ENCODE data around the gene ANKRD40.

The ANKRD40 gene

DNA sequence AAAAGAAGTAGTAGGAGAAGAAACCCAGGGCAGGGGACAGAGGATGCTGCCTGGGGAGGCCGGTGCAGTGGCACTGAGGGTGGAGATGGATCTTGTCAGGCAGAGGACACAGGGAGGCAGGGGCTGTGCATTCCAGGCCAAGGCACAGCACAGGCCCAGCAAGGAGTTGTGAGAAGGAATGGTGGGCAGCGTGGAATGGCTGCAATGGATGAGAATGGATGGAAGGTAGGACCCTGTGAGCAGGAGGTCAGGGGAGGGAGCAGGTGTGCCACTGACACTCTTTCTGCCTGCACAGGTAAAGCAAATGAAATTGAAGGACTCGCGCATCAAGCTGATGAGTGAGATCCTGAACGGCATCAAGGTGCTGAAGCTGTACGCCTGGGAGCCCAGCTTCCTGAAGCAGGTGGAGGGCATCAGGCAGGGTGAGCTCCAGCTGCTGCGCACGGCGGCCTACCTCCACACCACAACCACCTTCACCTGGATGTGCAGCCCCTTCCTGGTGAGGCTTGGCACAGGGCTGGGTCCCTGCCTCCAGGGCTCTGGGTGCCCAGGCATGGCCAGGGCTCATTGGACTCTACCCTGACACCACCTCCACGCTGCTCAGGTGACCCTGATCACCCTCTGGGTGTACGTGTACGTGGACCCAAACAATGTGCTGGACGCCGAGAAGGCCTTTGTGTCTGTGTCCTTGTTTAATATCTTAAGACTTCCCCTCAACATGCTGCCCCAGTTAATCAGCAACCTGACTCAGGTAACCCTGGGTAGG lies 40.3 kb downstream of the ANKRD40 start:
- no peak for DNase-seq

DNA sequence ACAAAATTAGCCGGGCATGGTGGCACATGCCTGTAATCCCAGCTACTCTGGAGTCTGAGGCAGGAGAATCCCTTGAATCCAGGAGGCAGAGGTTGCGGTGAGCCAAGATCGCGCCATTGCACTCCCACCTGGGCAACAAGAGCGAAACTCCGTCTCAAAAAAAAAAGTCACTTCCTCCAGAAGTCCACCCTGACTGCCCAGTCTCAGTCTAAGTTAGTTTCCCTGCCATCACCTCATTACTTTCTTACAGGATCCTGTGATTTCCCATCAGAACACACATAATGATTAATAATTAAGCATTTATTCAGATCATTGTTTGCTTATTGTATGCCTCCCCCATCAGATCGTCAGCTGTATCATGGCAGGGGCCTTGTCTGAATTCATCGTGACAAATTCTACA lies 41.4 kb downstream of the ANKRD40 start:
- DNase-seq = no peak

DNA sequence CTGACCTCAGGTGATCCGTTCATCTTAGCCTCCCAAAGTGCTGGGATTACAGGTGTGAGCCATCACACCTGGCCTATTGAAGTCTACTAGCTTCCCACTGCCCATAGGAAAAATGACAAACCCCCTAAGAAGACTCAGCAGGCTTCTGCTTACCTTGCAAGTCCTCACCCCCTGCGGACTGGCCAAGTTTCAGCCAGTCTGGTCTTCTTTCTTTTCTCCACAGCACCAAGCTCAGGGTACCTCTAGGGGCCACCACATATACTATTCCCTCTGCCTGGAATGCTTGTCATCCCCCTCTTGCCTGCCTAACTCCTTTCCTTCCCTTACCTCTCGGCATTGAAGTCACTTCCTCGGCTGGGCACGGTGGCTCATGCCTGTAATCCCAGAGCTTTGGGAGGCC lies 41.9 kb downstream of the ANKRD40 start:
- no peak for DNase-seq

DNA sequence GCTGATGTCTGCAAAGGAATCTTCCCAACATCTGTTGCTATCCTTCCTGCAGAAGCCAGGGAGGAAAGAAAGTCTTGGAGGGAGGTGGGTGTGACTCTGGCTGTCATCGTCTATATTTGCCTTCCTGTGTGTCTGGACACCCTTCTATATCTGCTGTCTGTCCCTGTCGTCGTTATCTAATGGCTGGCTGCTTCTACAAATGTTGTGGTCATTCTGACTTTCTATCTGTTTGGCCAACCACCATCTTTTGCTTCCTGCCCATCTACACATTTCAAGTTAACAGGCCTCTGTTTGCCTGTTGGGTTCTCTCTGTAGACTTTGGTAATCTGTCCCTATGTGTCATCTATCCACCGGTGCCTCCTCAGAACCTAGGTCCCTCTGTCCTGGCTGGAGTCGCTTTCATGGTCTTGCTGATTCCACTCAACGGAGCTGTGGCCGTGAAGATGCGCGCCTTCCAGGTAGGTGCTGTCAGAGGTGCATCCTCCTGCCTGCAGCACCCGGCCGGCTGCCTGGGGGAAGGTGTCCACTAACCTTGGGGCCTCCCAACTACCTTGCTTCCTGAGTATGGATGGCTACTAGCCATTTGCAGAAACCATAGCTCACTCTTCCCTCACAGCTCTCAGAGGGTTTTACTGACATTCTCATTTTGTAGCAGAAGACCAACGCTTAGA lies 42.8 kb downstream of the ANKRD40 start:
- no peak for DNase-seq

DNA sequence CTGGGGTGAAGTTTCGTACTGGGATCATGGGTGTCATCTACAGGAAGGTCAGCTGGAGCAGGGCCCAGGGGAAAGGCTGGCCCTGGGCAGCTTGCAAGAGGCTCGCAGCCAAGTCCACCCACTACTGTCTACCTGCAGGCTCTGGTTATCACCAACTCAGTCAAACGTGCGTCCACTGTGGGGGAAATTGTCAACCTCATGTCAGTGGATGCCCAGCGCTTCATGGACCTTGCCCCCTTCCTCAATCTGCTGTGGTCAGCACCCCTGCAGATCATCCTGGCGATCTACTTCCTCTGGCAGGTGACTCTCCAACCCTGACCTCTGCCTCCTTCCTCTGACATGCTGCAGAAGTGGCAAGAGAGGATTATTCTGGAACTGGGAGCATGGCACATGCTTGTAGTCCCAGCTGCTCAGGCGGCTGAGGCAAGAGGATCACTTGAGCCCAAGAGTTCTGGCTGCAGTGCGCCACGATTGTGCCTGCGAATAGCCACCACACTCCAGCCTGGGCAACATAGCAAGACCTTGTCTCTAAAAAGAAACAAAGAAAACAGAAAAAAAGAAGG lies 43.8 kb downstream of the ANKRD40 start:
- no peak for DNase-seq

DNA sequence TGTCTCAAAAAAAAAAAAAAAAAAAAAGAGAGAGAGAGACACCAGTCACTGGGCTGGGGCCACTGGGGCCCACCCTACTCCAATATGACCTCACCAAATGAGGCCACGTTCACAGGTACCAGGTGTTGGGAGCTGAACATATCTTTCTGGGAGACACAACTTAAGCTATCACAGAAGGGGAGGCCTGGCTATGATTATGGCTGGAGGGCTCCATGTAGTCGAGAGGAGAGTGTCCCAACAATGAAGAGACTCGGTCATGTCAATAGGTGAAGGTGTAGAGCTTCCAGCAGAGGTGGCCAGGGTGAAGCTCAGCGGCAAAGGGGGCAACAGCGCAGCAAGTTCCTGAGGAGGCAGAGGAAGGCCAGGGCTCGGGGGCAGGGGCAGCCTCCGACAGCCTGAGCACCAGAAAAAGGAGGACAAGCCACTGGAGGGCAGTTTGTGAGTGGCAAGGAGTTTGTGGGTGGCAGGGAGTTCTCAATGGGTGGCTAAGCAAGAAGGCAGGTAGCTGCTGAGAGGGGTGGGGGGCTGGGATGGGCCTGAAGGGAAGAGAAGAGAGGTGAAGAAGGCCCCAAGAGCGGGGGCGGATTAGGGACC lies 45.0 kb downstream of the ANKRD40 start:
- no peak for DNase-seq

DNA sequence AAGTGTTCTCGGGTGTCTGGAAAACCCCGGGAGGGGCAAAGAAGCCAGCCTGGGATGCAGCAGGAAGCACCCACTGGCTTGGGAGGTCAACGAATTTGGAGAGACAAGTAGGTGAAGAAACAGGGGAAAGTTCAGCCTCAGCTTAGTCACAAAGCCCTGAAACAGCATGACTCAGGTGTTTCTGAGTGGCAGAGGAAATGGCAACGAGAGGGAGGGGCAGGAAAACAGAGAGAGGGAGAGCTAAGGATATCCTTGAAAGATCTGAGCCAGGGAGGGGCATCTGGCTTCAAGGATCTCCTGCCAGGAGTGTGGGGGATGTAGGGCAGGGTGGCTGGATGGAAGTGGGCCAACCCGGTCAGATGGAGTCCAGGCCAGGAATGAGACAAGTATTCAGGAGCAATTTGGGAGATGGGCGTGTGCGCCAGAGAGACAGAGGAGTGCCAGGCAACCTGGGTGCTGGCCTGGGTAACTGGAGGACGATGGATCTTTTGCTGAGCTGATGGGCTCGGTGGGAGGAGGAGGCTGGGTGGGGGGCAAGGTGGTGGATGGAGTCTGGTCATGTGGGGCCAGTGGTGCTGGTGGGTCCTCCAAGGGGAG lies 45.8 kb downstream of the ANKRD40 start:
- DNase-seq = no peak

DNA sequence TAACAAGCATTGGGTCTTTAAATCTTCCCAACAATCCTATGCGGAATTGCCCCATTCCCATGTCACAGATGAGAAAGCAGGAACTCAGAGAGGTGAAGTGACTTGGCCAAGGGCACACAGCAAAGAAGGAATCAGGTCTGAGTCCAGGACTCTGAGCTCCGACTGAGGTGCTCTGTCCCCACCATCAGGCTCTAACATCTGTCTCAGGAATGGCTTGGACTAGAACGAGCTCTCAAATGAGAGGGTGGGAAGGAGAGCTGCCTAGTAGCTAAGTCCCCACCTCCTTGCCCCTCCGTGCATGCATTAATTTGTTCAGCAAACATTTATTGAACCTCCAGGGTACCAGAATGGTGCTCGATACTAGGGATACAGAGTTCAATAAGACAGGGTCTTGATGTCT lies 46.4 kb downstream of the ANKRD40 start:
- no peak for DNase-seq

DNA sequence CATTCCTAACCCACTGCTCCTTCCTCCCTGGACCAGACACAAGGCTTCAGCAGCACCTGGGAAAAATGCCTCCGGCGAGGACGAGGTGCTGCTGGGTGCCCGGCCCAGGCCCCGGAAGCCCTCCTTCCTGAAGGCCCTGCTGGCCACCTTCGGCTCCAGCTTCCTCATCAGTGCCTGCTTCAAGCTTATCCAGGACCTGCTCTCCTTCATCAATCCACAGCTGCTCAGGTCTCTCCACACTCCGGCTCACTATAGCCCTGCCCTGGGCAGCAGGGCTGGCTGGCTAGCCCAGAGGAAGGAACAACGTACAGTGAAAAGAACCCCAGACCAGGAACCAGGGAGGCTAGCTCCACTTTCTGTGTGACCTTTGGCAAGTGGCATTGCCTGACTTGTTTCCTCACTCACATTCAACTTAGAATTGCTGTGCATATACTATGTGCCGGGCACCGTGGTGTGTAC lies 46.8 kb downstream of the ANKRD40 start:
- DNase-seq = no peak

DNA sequence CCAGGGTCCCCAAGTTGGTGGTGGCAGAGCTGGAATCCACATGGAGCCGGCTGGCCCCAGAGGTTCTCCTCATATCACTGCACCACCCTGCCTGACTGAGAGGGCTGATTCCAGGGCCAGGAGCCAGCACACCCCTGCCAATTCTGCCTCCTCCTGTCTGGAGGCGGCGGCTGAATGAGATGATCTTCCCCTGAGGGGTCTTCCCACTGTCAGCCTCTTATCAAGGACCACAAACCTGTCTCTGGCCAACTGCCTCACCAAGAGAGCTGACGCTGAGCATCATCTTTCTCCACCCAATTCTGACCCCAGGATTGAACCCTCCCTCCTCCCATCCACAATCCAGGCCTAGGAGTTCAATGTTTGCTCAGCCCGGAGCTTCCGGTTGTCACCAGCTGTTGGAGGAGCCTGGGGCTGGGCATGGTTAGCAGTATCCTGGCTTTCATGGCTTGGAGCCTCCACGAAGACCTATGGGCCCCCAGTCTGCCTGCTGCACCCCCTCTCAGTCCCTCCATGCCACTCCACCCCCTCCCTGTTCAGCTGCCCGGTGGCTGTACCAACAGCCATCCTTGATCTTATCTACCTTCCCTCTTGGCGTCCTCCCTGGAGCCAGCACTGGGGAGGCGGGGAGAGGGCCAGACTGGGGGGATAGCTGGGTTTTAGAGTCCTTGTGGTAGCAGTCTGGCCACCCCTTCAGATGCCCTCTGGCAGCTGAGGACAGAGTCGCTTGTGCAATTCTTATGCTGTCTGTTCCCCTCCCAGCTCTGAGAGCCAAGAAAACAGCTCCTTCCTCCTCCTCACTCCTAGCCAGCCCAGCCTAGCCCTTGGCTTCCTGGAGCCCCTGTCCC lies 47.5 kb downstream of the ANKRD40 start:
- no peak for DNase-seq

DNA sequence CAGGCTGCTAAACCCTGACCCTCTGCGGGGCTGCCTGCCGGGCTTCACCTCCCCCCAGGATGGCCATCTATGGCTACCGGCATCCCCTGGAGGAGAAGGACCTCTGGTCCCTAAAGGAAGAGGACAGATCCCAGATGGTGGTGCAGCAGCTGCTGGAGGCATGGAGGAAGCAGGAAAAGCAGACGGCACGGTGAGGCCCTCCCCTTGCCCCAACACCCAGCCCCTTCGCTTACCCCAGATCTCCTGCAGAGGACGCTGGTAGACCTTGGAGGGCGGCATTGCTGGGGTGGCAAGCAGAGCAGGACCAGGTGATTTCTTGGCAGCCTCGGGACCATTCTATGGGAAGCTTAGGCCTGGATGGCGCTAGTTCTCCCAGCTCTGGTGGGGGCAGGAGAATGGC lies 48.5 kb downstream of the ANKRD40 start:
- no peak for DNase-seq

DNA sequence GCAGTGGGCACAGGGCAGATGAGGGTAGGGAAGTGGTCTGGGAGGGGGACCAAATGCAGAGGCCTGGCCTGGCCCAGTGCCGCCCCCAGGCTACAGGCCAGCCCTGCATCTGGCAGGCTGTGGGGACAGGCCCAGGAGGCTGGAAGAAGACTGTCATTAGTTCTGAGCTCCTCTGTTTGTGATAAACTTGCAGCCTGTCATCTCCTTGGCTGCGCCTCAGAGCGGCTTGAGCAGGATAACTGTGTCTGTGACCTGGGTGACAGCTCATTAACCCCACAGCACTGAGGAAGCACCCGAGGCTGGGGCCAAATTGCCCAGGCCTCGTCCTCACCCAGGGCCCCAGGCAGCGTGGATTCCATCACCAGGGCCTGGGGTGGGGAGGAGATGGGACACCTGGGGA lies 49.1 kb downstream of the ANKRD40 start:
- no peak for DNase-seq

DNA sequence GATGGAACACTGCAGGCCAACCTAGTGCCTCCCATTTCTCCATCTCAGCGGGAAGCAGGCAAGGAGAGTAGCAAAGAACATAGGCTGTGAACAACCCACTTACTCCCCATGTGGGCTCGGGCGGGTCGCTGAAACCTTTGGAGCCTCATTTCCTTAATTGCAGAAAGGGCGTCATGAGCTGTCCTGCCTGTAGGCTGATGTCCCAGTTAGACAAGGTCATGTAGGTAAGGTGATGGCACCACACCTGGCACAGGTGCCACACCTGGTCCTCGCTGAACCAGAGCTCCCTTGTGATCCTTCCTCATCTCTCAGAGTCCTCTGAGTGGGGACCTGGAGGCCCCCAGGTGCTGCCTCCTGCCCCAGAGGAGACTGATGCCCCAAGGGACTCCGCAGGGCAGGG lies 50.1 kb downstream of the ANKRD40 start:
- no peak for DNase-seq

DNA sequence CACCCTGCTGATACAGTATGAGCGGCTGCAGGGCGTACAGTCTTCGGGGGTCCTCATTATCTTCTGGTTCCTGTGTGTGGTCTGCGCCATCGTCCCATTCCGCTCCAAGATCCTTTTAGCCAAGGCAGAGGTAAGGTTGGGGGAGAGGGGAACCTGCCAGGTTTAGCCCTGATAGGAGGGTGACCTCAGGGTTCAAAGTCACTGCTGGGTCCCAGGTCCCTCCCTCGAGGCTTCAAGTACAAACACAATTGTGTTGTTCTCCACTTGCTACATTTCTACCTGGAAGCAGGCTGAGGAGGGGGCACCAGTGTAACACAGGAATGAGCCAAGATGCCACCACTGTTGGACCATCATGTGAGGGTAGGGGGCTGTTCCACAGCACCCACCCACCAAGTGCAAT lies 50.7 kb downstream of the ANKRD40 start:
- no peak for DNase-seq

DNA sequence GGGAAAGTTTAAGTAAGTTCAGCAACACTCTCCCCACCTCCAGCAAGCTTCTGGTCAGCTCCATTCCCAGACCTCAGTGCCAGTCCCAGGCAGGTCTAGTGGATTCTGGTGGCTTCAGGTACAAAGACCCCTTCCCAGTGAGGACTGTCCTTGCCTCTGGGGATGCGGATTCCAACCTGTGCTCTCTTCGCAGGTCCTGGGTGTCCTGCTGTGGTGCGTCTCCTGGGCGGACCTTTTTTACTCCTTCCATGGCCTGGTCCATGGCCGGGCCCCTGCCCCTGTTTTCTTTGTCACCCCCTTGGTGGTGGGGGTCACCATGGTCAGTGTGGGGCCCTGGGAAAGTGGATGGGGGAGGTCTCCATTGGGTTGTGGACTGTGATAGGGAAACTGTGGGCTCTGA lies 51.2 kb downstream of the ANKRD40 start:
- no peak for DNase-seq

DNA sequence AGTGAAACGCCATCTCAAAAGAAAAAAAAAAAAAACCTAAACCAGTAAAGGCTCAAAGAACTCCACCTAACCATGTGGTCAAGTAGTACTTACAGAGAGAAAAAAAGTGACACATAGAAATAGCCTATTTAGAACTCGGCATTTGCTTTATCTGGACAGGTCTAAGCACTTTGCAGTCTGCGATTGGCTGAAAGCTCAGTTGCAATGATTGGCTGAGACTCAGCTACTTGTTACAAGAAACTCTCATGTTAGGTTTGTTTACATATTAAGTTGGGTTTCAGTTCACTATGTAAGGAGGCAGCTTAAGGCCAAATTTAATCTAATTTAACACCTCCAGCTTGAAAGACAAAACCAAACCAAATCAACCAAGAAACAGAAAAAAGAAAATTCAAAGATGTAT lies 54.0 kb downstream of the ANKRD40 start:
- DNase-seq = no peak

DNA sequence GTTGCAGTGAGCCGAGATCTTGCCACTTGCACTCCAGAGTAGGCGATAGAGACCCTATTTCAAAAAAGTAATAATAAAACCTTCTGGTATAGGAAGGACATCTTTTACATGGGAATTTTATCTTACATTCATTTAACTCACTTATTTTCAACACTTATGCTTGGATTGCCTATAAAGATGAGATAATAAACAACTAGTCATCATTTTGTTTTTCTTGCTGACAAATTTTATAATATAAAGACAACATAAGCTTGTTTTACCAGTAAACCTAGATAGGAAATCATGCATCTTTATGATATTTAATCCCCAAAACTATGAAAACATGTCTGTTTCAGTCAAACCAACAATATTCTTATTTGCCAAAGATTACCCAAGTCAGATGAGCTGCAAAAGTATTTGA lies 56.1 kb downstream of the ANKRD40 start:
- no peak for DNase-seq

DNA sequence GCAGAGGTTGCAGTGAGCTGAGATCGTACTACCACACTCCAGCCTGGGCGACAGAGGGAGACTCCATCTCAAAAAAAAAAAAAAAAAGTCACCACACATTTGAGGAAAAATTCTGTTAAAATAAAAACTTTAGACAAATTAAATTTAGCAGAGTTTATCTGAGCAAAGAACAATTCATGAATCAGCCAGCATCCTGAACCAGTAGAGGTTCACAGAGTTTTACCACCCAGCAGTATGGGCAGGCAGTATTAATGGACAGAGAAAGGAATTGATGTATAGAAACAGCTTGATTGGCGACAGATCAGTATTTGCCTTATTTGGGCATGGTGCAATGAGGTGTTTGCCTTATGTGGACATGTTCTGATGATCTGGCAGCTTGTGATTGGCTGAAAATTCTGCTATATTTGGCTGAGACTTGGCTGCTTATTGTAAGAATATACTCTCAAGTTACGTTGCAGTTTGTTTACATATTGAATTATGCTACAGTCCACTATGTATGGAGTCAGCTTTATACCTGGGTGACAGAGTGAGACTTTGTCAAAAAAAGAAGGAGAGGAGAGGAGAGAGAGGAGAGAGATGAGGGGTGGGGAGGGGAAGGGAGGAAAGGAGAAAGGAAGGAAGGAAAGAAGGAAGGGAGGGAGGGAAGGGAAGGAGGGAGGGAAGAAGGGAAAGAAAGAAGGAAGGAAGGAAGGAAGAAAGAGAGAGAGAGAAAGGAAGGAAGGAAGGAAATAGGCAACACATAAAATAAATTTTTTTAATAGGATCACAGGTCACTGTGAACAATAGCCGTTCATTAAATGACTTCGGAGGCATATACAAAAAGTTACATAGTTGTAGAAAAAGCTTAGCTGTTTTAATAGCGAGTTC lies 58.4 kb downstream of the ANKRD40 start:
- no peak for DNase-seq

DNA sequence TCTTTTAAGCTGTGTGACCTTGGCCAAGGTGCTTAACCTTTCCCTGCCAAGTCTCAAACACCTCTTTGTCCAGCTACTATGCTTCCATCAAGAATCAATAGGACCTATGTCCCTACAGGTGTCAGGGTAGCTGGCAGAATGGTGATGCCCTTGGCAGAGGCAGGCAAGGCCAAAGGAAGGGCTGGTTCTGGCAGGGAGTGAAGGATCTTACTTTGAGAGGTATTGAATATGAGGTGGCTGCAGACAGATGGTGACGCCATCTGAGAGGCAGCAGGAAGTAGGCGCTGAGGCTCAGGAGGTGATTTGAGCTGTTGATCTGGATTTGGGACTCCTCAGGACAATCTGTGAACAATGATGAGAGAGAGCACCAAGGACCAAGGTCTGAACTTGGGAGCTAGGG lies 60.5 kb downstream of the ANKRD40 start:
- no peak for DNase-seq

DNA sequence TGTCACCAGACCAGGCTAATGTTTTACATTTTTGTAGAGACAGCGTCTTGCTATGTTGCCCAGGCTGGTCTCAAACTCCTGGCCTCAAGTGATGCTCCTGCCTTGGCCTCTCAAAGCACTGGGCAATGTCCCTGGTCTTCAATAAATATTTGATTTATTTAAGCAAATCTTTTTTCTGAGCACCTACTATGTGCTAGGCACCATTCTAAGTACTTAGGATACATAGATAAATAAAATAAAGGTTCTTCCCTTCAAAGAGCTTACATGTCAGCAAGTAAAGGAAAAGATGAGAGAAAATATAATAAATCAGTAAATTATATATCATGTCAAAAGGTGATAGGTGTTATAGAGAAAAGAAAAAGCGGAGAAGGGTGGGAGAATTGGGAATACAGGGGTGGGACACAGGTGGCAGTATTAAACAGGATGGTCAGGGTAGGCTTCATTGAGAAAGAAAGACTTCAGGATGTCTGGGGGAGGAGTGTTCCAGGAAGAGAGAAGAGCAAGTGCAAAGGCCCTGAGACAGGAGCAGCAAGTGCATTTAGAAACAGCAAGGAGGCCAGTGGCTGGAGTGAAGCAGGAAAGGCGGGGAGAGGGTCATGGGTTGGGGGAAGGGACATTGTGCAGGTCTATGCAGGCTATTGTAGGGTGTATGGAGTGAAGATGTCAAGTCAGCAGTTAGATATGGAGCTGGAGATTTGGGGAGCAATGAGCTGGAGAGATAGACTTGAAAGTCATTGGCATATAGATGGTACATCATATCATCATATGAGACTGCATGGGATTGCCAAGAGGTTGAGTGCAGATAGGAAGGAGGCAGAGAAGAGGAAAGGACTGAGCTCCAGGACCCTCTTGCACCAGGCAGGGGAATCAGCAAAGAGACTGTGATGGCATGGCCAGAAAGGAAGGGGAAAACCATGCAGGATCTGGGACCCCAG lies 61.7 kb downstream of the ANKRD40 start:
- DNase-seq = no peak
